Stimulated activated CD4-positive, alpha-beta T cell treated with anti-CD3 and anti-CD28 coated beads, Interleukin-2, amount 100 ng/mL, for 4 hours (primary cell): Measurements from ENCODE around the gene ZNF865.
A peak's percentile ranks its signal among the peaks of the same experiment; 100 is the strongest.

ENCODE experiments used
- DNase-seq: peaks from one replicate; pipeline ENCODE4 v3.0.0-alpha.2; 2020; ENCODE audit warnings: low read depth

ZNF865 gene

GRCh38 chr19:55605207-55605636, 225 bp upstream of the ZNF865 start:
- peak; percentile 99 for DNase-seq

- no peak for DNase-seq
Observed at GRCh38 chr19:55606471-55606787, 982 bp downstream of the ZNF865 start.

- no peak for DNase-seq
Observed at GRCh38 chr19:55606817-55607216, 1.4 kb downstream of the ZNF865 start.

- no peak for DNase-seq
Observed at GRCh38 chr19:55609326-55609725, 3.9 kb downstream of the ZNF865 start.

- no peak for DNase-seq
Observed at GRCh38 chr19:55611300-55611982, 6.0 kb downstream of the ZNF865 start.

GRCh38 chr19:55611983-55612645, 6.7 kb downstream of the ZNF865 start:
- no peak for DNase-seq

GRCh38 chr19:55613396-55613795, 7.9 kb downstream of the ZNF865 start:
- DNase-seq: no peak

- no peak for DNase-seq
Observed at GRCh38 chr19:55613930-55614710, 8.7 kb downstream of the ZNF865 start.

GRCh38 chr19:55614711-55615542, 9.5 kb downstream of the ZNF865 start:
- DNase-seq: no peak

GRCh38 chr19:55615543-55616394, 10.3 kb downstream of the ZNF865 start:
- DNase-seq: no peak

GRCh38 chr19:55616395-55616875, 11.0 kb downstream of the ZNF865 start:
- DNase-seq: no peak

GRCh38 chr19:55617426-55617825, 12.0 kb downstream of the ZNF865 start:
- no peak for DNase-seq

- no peak for DNase-seq
Observed at GRCh38 chr19:55618426-55618825, 13.0 kb downstream of the ZNF865 start.

GRCh38 chr19:55619286-55619685, 13.8 kb downstream of the ZNF865 start:
- DNase-seq: no peak

GRCh38 chr19:55620410-55621204, 15.2 kb downstream of the ZNF865 start:
- DNase-seq: no peak

- DNase-seq: no peak
Observed at GRCh38 chr19:55621205-55621672, 15.8 kb downstream of the ZNF865 start.

GRCh38 chr19:55621673-55622231, 16.3 kb downstream of the ZNF865 start:
- DNase-seq: no peak

- DNase-seq: no peak
Observed at GRCh38 chr19:55622242-55622969, 17.0 kb downstream of the ZNF865 start.

- DNase-seq: no peak
Observed at GRCh38 chr19:55623130-55623529, 17.7 kb downstream of the ZNF865 start.
